Stimulated activated effector memory CD8-positive, alpha-beta T cell treated with anti-CD3 and anti-CD28 coated beads, Interleukin-12 subunit alpha, Interleukin-12 subunit beta, amount 100 ng/mL, for 72 hours (primary cell): ENCODE measurements around the gene TLX2.
"Not testable (repeated sequence)": the region's sequence is repeated elsewhere in the genome, so short reads cannot be mapped to it uniquely, and the experiment has no call there.

ENCODE experiments used
- ATAC-seq: fragments of 150-1000 bp; cut with Tn5 transposase; 2 replicates; pipeline ENCODE4 v1.10.0; 2021
- DNase-seq, 2 donors: peaks; one replicate each; pipeline ENCODE4 v3.0.0; 2021 to 2022; ENCODE audit warnings: low spot score in 2 of 2
- H3K27ac Mint-ChIP-seq: one replicate; pipeline ENCODE4 v1.8.0; 2022; ENCODE audit warnings: mild to moderate bottlenecking, mixed read lengths
- H3K36me3 Mint-ChIP-seq: one replicate; pipeline ENCODE4 v1.8.0; 2022; ENCODE audit warnings: mild to moderate bottlenecking, mixed read lengths
- H3K4me1 Mint-ChIP-seq: one replicate; pipeline ENCODE4 v1.8.0; 2022; ENCODE audit warnings: mixed read lengths
- H3K4me3 Mint-ChIP-seq: one replicate; pipeline ENCODE4 v1.8.0; 2022; ENCODE audit warnings: mild to moderate bottlenecking, mixed read lengths
- H3K9me3 Mint-ChIP-seq: one replicate; pipeline ENCODE4 v1.8.0; 2022; ENCODE audit warnings: mixed read lengths

Gene TLX2

DNA sequence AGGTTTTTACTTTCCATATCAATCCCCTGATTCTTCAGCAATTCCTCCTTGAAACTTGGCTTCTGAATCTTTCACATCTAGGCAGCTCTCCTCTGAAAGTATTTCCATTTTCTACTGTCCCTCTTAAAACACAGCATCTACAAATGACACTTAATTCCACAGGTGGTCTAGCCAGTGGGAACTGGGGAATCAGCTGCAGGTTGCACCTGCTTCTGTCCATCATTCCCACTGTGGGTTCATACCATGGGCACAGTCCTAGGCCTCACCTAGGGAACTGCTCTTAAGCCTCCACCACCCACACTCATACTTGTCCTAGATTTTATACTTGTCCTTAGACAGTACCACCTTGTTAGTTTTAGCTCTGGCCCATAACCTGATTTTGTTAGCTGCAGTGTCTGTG is 37.3 kb downstream of the TLX2 start:
- no peak for DNase-seq
- peaks cover 26% of the 10 kb centered on the region for H3K36me3 Mint-ChIP-seq
- no peak for ATAC-seq
- no peak overlapping the region for H3K27ac Mint-ChIP-seq
- no peak overlapping the region for H3K4me3 Mint-ChIP-seq
- H3K4me1 Mint-ChIP-seq = peaks cover 44% of the 10 kb centered on the region
- H3K9me3 Mint-ChIP-seq = no peaks in the 10 kb centered on the region

DNA sequence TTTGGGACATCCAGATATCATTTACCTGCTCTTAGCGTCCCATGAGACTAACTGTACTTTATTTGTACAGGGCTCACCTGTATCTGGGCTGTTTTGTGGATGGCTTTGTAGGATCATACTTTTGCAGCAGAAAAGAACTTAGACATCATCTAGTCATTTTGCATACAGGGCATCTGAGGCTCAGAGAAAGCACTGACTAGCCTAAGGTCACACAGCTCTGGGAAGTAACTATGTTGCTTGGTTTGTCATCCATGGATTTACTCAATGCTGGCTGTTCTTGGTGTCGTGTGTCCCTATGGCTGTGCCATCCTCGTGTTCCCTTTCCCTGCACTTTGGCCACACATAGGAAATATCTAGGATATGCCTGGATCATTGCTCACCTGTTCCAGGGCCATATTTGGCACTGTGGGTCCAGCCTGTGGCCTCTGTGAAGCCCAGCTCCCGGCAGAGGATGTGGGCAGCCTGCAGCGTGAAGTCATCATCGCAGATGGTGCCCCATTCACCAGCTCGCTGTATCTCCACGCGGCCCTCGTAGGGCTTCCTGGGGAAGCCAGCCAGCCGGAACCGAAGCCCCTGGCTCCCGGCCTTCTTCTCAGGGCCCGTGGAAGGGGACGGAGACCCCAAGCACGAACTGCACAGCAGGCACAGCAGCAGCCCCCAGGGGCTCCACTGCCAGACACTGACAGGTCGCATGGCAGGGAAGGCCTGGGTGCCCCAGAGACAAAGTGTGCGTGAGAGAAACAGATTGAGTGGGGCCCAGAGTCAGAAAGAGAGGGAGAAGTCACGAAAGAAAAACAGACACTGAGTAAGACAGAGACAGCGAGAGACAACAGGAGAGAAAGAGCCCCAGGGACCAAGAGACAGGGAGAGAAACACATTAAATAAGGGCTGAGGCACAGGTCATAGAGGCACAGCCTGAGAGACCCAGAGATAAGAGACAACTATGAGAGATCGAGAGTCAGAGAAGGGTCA is 38.0 kb downstream of the TLX2 start:
- no peaks in the 10 kb centered on the region for H3K9me3 Mint-ChIP-seq
- H3K36me3 Mint-ChIP-seq = peaks cover 33% of the 10 kb centered on the region
- no peak for ATAC-seq
- peaks cover 44% of the 10 kb centered on the region for H3K4me1 Mint-ChIP-seq
- H3K27ac Mint-ChIP-seq = peak overlapping the region; percentile 32
- H3K4me3 Mint-ChIP-seq = peak overlapping the region; percentile 84
- no peak for DNase-seq

DNA sequence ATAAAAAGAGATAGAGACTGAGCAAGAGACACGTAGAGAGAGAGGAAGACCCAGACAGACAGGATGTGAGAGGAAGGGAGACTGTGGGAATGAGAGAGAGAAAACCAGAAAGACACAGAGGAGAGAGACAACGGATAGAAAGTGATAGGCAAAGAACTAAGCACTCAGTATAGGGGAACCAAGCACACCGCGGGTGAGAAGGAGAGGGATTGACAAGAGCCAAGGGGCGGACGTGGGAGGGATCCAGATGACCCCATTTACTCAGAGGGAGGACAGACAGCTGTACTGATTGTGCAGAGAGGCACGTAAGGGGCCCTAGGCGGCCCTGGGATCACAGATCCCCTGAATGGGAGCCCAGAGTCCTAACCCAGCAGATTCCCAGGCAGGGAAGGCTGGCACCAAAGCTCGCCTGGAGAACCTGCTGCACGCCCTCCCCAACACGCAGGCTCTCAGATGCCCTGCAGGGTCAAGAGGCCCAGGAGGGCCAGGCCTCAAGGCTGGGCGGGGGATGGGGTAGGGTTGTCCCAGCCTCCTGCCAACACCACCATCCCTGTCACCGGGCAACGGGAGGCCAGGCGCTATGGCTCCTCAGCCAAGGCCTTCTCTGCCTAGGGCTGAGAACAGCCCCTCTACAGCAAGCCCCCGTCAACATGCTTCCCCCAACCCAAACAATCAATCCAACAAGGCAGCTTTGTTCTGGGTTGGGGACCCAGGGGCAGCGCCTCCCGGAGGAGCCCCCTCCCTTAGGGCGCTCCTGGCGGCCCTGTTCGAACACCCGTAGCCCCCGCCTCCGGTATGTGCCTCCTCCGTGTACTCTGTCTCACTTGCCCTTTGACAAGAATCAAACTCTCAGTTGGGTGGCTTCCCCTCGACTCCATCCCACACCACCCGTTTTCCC is 38.9 kb downstream of the TLX2 start:
- Mint-ChIP-seq H3K36me3 (peaks cover 36% of the 10 kb centered on the region), H3K4me1 (peaks cover 42% of the 10 kb centered on the region), H3K27ac (peak overlapping the region; percentile 93), H3K4me3 (peak overlapping the region; percentile 84), H3K9me3 (no peaks in the 10 kb centered on the region)
- DNase-seq (no peak), ATAC-seq (no peak)

DNA sequence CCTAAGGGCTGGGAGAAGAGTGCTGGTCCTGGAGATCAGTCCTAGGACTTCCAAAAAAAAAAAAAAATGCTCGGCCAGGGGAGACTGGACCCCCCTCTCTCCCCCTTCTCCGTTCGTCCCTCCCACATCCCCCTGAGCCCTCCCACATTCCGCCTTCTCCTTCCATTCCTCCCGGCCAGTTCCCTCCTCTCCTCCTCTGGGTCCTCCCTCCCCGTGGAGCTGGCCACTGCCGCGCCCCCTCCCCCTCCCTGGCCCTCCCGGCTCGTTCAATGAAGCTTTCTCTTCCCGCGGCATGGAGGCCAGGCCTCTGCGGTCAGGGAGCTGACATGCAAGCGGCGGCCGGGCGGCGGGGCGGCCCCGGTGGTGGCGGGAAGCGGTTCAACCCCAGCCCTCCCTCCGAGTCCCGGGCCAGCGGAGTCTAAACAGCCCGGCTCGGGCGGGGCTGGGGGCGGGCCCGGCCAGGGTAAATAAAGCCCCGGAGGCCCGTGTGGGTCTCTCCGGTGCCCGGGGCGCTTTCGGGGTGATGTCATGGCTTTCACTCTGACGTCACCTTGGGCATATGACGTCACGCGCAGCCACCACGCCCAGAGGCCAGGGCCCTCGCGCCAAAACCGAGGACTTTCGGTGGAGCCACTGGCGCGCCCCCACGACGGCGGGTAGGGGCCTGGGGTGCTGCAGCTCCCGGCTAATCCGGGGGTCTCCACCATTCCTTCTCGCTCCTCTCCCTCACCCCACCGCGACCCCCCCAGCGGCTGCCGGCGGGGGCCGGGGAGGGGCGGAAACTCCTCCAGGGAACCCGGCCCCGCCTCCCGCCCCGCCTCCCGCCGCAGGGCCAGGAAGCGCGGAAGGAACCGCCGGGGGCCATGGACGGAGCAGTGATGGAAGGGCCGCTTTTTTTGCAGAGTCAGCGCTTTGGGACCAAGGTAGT is 39.9 kb downstream of the TLX2 start, which contains the start of the genes DOK1 and LOXL3:
DOK1 (plus strand) TSS at position 829 of the 928 bp plus-strand sequence; CDS start at position 864, 35 bp downstream.
LOXL3 (minus strand) TSS at position 51 of the 928 bp plus-strand sequence. CDS start 1,308 bp downstream, outside the sequence.
- H3K36me3 Mint-ChIP-seq = peaks cover 36% of the 10 kb centered on the region
- H3K4me3 Mint-ChIP-seq = peak within 1 kb of the TSS; percentile 84
- H3K27ac Mint-ChIP-seq = peak within 1 kb of the TSS; percentile 93

DNA sequence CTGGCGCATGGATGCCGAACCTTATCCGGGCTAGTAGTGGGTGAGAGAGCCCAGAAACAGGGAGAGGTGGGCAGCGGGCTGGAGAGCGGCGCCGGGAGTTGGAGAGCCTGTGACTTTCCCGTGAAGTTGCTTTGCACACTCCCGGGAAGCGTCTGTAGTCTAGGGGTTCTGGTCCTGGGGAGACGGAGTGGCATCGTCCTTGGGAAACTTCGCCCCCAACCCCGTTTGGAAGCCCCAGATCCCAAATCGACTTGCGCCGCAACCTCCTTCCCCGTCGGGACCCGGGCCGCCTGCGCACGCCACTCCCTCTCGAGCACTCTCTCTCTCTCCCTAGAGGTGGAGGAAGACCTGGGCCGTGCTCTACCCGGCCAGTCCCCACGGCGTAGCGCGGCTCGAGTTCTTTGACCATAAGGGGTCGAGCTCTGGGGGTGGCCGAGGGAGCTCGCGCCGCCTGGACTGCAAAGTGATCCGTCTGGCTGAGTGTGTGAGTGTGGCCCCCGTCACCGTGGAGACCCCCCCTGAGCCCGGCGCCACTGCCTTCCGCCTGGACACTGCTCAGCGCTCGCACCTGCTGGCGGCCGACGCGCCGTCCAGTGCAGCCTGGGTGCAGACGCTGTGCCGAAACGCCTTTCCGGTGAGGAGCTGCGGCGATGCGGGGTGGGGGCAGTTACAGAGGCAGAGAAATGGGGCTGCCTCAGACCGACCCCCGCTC is 40.7 kb downstream of the TLX2 start:
- Mint-ChIP-seq H3K9me3 (no peaks in the 10 kb centered on the region), H3K36me3 (peaks cover 36% of the 10 kb centered on the region), H3K4me1 (peaks cover 33% of the 10 kb centered on the region), H3K4me3 (peak overlapping the region; percentile 84), H3K27ac (peak overlapping the region; percentile 93)
- peak in 1 of 2 donors; percentile 74 for DNase-seq
- peak; percentile 67 for ATAC-seq

More for the DNA sequence above, 39.9 kb downstream of the TLX2 start, which contains the start of the genes DOK1 and LOXL3:
- ATAC-seq (peak; percentile 83), DNase-seq (peak; percentile 88 to 97)
- Mint-ChIP-seq H3K9me3 (no peaks in the 10 kb centered on the region), H3K4me1 (peaks cover 39% of the 10 kb centered on the region)

DNA sequence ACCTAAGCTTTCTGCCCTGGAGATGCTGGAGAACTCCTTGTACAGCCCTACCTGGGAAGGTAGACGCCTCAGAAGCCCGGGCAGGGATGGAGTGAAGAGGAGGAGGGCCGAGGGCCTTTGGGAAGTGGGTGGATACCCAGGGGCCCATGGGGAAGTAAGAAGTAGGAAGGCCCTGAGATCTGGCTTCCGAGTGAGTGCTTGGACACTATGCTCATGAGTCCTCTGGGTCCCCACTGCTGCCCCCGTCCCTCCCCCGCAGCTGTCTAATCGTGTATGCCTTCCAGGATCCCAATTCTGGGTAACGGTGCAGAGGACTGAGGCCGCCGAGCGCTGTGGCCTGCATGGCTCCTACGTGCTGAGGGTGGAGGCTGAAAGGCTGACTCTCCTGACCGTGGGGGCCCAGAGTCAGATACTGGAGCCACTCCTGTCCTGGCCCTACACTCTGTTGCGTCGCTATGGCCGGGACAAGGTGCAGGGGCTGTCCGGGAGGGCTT is 41.4 kb downstream of the TLX2 start:
- DNase-seq = no peak
- peak overlapping the region; percentile 84 for H3K4me3 Mint-ChIP-seq
- peaks cover 37% of the 10 kb centered on the region for H3K4me1 Mint-ChIP-seq
- H3K36me3 Mint-ChIP-seq = peaks cover 36% of the 10 kb centered on the region
- peak overlapping the region; percentile 93 for H3K27ac Mint-ChIP-seq
- ATAC-seq = no peak
- H3K9me3 Mint-ChIP-seq = no peaks in the 10 kb centered on the region

DNA sequence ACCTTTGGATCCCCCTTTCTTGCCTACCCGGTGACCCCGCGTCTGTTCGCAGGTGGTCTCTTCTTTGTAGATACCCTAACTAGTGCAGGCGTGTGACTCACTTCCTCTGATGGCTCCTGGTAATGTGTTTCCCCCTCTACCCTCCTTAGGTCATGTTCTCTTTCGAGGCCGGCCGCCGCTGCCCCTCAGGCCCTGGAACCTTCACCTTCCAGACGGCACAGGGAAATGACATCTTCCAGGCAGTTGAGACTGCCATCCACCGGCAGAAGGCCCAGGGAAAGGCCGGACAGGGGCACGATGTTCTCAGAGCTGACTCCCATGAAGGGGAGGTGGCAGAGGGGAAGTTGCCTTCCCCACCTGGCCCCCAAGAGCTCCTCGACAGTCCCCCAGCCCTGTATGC is 41.9 kb downstream of the TLX2 start:
- ATAC-seq (no peak), DNase-seq (no peak)
- Mint-ChIP-seq H3K9me3 (no peaks in the 10 kb centered on the region), H3K4me1 (peaks cover 39% of the 10 kb centered on the region), H3K27ac (no peak overlapping the region), H3K4me3 (peak overlapping the region; percentile 84), H3K36me3 (peaks cover 36% of the 10 kb centered on the region)

DNA sequence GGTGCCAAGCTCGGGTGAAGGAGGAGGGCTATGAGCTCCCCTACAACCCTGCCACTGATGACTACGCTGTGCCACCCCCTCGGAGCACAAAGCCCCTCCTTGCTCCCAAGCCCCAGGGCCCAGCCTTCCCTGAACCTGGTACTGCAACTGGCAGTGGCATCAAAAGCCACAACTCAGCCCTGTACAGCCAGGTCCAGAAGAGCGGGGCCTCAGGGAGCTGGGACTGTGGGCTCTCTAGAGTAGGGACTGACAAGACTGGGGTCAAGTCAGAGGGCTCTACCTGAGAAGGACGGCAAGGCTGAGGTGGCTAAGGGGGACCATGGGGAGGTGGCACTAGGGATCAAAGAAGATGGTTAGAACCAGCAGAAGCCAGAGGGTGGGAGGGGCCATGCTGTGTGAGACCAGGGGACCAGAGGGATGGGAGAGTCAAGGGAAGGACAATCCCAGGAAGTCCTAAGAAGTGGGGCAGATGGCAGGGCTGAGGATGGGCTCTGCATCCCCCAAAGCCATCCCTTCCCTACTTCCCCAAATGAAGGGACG is 42.7 kb downstream of the TLX2 start:
- H3K4me1 Mint-ChIP-seq = peaks cover 43% of the 10 kb centered on the region
- peak overlapping the region; percentile 84 for H3K4me3 Mint-ChIP-seq
- no peaks in the 10 kb centered on the region for H3K9me3 Mint-ChIP-seq
- ATAC-seq = no peak
- no peak overlapping the region for H3K27ac Mint-ChIP-seq
- no peak for DNase-seq
- H3K36me3 Mint-ChIP-seq = peaks cover 36% of the 10 kb centered on the region

DNA sequence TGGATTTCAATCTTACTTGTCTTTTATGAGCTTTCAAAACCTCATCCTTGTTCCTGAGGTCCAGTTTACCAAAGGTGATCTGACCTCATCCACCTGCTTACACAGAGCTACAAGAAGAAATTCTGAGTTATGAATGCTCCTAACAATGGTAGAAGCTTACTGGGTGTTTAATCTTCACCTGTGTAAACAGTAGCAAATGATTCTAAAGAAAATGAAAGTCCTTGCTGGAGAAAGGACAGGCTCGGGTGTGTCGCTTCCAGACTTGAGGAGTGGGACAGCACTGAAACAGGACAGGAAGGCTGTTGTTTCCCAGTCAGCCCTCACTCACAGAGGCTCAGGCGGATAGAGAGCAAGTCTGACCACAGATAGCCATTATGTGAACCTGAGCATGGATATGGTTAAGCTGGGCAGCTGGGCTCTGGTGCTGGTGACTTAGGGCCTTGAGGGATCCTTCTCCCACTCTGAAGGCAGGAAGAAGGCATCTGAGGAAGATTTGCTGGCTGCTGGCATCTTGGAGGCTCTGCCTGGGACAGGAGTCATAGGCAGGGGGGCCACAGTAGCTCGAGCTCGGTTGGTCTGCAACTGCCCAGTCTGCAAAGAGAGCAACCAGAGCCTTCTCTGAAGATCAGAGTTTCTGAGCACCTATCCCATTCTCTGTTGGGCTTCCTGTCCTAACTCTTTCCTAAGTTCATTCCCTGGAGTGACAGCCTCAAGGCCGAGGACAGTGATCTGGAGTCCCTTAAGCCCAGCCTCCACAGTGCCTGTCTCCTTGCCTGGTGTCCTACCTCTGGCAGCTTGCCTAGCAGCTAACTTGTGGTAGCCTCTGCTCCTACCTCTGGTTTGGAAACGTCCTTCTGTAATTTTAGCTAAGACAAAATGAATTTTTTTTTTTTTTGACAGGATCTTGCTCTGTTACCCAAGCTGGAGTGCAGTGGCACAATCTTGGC is 44.3 kb downstream of the TLX2 start:
- H3K4me1 Mint-ChIP-seq = peaks cover 41% of the 10 kb centered on the region
- no peaks in the 10 kb centered on the region for H3K9me3 Mint-ChIP-seq
- DNase-seq (no peak), ATAC-seq (no peak)
- no peak overlapping the region for H3K27ac Mint-ChIP-seq
- H3K4me3 Mint-ChIP-seq = no peak overlapping the region
- H3K36me3 Mint-ChIP-seq = peaks cover 33% of the 10 kb centered on the region

DNA sequence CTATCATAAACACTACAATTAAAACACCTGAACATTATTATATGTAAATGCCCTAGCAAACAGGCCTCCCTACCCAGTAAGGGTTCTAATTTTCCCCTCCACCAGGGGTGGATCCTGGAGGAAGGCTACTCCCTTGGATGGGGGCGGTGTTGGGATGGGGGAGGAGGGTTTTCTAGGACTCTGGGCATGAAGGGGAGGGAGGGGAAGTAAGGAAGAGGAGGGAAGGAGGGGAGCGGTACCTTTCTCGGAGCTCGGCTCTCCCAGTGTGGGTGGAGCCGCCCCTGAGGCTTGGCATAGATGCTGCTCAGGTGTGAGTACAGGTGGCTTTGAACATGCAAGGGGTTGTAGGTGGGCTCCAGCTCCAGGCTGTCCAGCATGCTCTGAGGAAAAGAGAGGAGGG is 45.7 kb downstream of the TLX2 start:
- peak overlapping the region; percentile 82 for H3K27ac Mint-ChIP-seq
- H3K4me3 Mint-ChIP-seq = no peak overlapping the region
- H3K4me1 Mint-ChIP-seq = peaks cover 36% of the 10 kb centered on the region
- no peaks in the 10 kb centered on the region for H3K9me3 Mint-ChIP-seq
- peaks cover 19% of the 10 kb centered on the region for H3K36me3 Mint-ChIP-seq
- ATAC-seq (no peak), DNase-seq (no peak)

DNA sequence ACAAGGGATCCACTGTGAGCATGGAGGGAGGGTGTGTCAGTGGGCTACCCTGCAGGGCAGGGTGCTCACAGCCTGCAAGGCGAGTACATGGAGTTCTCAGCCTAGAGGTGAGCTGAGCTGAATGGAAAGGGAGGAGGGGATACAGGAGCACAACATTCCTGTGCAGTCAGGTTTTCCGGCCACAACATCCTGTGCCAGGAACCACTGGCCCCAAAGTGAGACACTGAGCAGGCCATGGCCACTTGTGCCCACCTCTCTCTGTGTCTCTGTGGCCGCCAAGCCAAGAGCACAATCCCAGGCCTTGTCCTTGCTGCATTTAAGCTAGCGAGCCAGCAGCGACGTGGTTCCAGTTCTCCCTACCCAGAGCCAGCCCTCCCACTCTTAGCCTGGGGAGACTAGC is 46.3 kb downstream of the TLX2 start:
- H3K4me1 Mint-ChIP-seq = peaks cover 30% of the 10 kb centered on the region
- no peak overlapping the region for H3K4me3 Mint-ChIP-seq
- peak overlapping the region; percentile 82 for H3K27ac Mint-ChIP-seq
- DNase-seq (no peak), ATAC-seq (no peak)
- peaks cover 15% of the 10 kb centered on the region for H3K36me3 Mint-ChIP-seq
- H3K9me3 Mint-ChIP-seq = no peaks in the 10 kb centered on the region

DNA sequence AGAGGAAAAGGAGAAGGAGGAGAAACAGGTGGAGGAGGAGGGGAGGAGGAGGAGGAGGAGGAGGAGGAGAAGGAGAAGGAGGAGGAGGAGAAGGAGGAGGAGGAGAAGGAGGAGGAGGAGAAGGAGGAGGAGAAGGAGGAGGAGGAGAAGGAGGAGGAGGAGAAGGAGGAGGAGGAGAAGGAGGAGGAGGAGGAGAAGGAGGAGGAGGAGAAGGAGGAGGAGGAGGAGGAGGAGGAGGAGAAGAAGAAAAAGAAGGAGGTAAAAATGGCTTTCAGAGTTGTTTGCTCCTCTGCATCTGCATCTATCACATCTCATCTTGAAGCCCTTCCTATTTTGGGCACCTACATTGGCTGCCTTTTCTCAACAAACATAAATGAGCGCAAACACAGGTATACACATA is 46.8 kb downstream of the TLX2 start:
- H3K4me1 Mint-ChIP-seq = peaks cover 30% of the 10 kb centered on the region
- H3K27ac Mint-ChIP-seq = peak overlapping the region; percentile 82
- peaks cover 15% of the 10 kb centered on the region for H3K36me3 Mint-ChIP-seq
- ATAC-seq, H3K4me3 Mint-ChIP-seq, H3K9me3 Mint-ChIP-seq, DNase-seq: not testable (repeated sequence)
